B cell (primary cell): ENCODE data around the gene CRTC1. TPM values are rescaled to one million over a fixed set of nuclear protein-coding genes. Genes with fewer than 3 reads are reported as not detected.

Source experiments
- ATAC-seq: fragments of 200-7000 bp; cut with Tn5 transposase; one replicate; pipeline ENCODE4 v1.10.0; 2021; ENCODE audit warnings: low read depth, mild to moderate bottlenecking, moderate number of reproducible peaks, moderate library complexity
- CTCF ChIA-PET: fragments of 350-600 bp; sonication (Branson Sonifier 250); formaldehyde crosslinking; loops from one replicate; lab custom pipeline; 2021; ENCODE audit warnings: antibody characterized with exemption, inconsistent platforms; lab: Charles Lee
- POLR2A ChIA-PET: fragments of 350-600 bp; sonication (Branson Sonifier 250); formaldehyde crosslinking; loops from one replicate; lab custom pipeline; 2021; ENCODE audit warnings: antibody characterized with exemption; lab: Charles Lee
- DNase-seq: peaks from one replicate; pipeline ENCODE4 v3.0.0; 2013
- H2AFZ ChIP-seq: 2 replicates; pipeline ENCODE4 v1.6.1; 2012; ENCODE audit warnings: mild to moderate bottlenecking, low read depth, low read length; ENCODE audit not compliant: insufficient read depth, poor library complexity, severe bottlenecking
- H3K27ac ChIP-seq, 2 donors: 1 replicate in 1 of 2; 2 replicates in 1 of 2; pipeline ENCODE4 v1.5.1; 2012 to 2013; ENCODE audit warnings: low read length in 2 of 2, mild to moderate bottlenecking in 2 of 2, moderate library complexity in 1 of 2
- H3K27me3 ChIP-seq, 4 experiments: fragments of 200-600 bp in 1 of 4; sonication (generic) in 1 of 4; replicated peaks in 1 of 4; 1 replicate in 2 of 4; 2 replicates in 2 of 4; pipeline versions ENCODE4 v1.6.1 to v1.7.0; 2013 to 2016; ENCODE audit warnings: low read length in 3 of 4, mild to moderate bottlenecking in 2 of 4, mixed read lengths in 1 of 4, moderate library complexity in 1 of 4; ENCODE audit not compliant: insufficient read depth in 4 of 4, control insufficient read depth in 3 of 4; ENCODE audit errors: control extremely low read depth in 1 of 4
- H3K36me3 ChIP-seq, 2 experiments: replicated peaks in 1 of 2; 1 replicate in 1 of 2; 2 replicates in 1 of 2; pipeline versions ENCODE4 v1.6.1 to v1.7.1; 2013; ENCODE audit warnings: low read length in 1 of 2; ENCODE audit not compliant: insufficient read depth in 2 of 2, control insufficient read depth in 1 of 2; ENCODE audit errors: control extremely low read depth in 1 of 2, extremely low read depth in 1 of 2
- H3K4me1 ChIP-seq, 2 donors: fragments of 200-600 bp in 1 of 2; sonication (generic) in 1 of 2; 1 replicate in 1 of 2; 2 replicates in 1 of 2; pipeline versions ENCODE4 v1.5.1 to v1.6.1; 2013 to 2017; ENCODE audit warnings: low read length in 2 of 2; ENCODE audit not compliant: control insufficient read depth in 2 of 2, insufficient read depth in 2 of 2
- H3K4me2 ChIP-seq: replicated peaks from 2 replicates; pipeline ENCODE3; 2012; ENCODE audit warnings: mild to moderate bottlenecking, low read depth, low read length; ENCODE audit not compliant: poor library complexity, severe bottlenecking
- H3K4me3 ChIP-seq, 5 experiments: fragments of 200-600 bp in 1 of 5; sonication (generic) in 1 of 5; 1 replicate in 3 of 5; 2 replicates in 2 of 5; pipeline versions ENCODE4 v1.5.1 to v1.7.0; 2011 to 2016; ENCODE audit warnings: low read length in 4 of 5, mild to moderate bottlenecking in 4 of 5, low read depth in 2 of 5, control low read depth in 1 of 5, moderate library complexity in 1 of 5; ENCODE audit not compliant: insufficient read depth in 1 of 5; ENCODE audit errors: control extremely low read depth in 1 of 5, extremely low read depth in 1 of 5
- H3K79me2 ChIP-seq: fragments of 200-600 bp; sonication (generic); one replicate; pipeline ENCODE4 v1.6.0; 2016; ENCODE audit warnings: low read length; ENCODE audit not compliant: control insufficient read depth, insufficient read depth
- H3K9ac ChIP-seq: fragments of 200-600 bp; sonication (generic); 2 replicates; pipeline ENCODE4 v1.6.1; 2017; ENCODE audit warnings: mild to moderate bottlenecking, low read length, moderate library complexity
- H3K9me3 ChIP-seq, 3 donors: one replicate each; pipeline versions ENCODE4 v1.6.1 to v1.7.1; 2013; ENCODE audit warnings: low read length in 2 of 3; ENCODE audit not compliant: control insufficient read depth in 2 of 3, insufficient read depth in 1 of 3; ENCODE audit errors: control extremely low read depth in 1 of 3
- H4K20me1 ChIP-seq: 2 replicates; pipeline ENCODE4 v1.6.0; 2012; ENCODE audit warnings: mild to moderate bottlenecking, low read length; ENCODE audit not compliant: insufficient read depth, control insufficient read depth, poor library complexity, severe bottlenecking
- H3K27ac Mint-ChIP-seq: one replicate; pipeline ENCODE4 v1.8.0; 2021; ENCODE audit warnings: mixed read lengths
- H3K27me3 Mint-ChIP-seq: one replicate; pipeline ENCODE4 v1.8.0; 2021; ENCODE audit warnings: mixed read lengths
- H3K4me1 Mint-ChIP-seq: one replicate; pipeline ENCODE4 v1.8.0; 2021; ENCODE audit warnings: mixed read lengths
- H3K4me3 Mint-ChIP-seq: one replicate; pipeline ENCODE4 v1.8.0; 2021; ENCODE audit warnings: mixed read lengths
- H3K9me3 Mint-ChIP-seq: one replicate; pipeline ENCODE4 v1.8.0; 2022; ENCODE audit warnings: mixed read lengths; ENCODE audit not compliant: insufficient read depth
- CTCF ChIP-seq: fragments of 200-600 bp; IDR thresholded peaks from one replicate; pipeline ENCODE4 v1.8.0; 2022; ENCODE audit warnings: antibody characterized with exemption, mild to moderate bottlenecking
- EZH2 ChIP-seq: IDR thresholded peaks from 2 replicates; pipeline ENCODE4 v1.6.1; 2012; ENCODE audit warnings: borderline replicate concordance, low read depth, mild to moderate bottlenecking, moderate library complexity, low read length; ENCODE audit not compliant: insufficient read depth, poor library complexity, severe bottlenecking
- WGBS: methylation state at CpG from one replicate; pipeline ENCODE4 v1.1.5; 2013; ENCODE audit warnings: missing lambda C conversion rate; ENCODE audit not compliant: insufficient coverage; 5-methylcytosine and 5-hydroxymethylcytosine counted together
- intact Hi-C: fragments of 100-400 bp; cut with micrococcal nuclease; formaldehyde crosslinking; loops from one replicate; pipeline ENCODE4 v1.10.0; 2022
- polyA plus RNA-seq: library from polyadenylated mRNA; depleted of rRNA; stranded (reverse); fragments of >200 nt; gene quantifications from 2 replicates; pipeline ENCODE4 v1.2.3, GENCODE V29; 2012
- total RNA-seq, 2 donors: library from RNA; stranded (reverse); fragments of 120-200 nt in 1 of 2; gene quantifications; 1 replicate in 1 of 2; 2 replicates in 1 of 2; pipeline versions ENCODE4 v1.2.3 to v1.2.4, GENCODE V29; 2013 to 2022

Gene CRTC1
- total and polyA plus RNA-seq, 2 donors (not counting 1 experiment from before 2014, with no cell fraction given) = 15.9 to 30.1 TPM

GRCh38 chr19:18749362-18750231, 66.1 kb downstream of the CRTC1 start:
- Histone ChIP-seq H3K27me3 (no peaks in the 10 kb centered on the region), H3K9me3 (no peaks in the 10 kb centered on the region), H3K27ac (no peak overlapping the region), H3K9ac (no peak overlapping the region), H3K79me2 (no peaks in the 10 kb centered on the region), H4K20me1 (peaks cover 9% of the 10 kb centered on the region), H3K36me3 (peaks cover 0 to 27% of the 10 kb centered on the region in 2 experiments), H3K4me1 (no peaks in the 10 kb centered on the region), H3K4me2 (no peak overlapping the region), H3K4me3 (no peak overlapping the region), H2AFZ (no peak overlapping the region)
- ChIA-PET POLR2A (no interaction called here), CTCF (no interaction called here)
- no peaks in the 10 kb centered on the region for H3K4me1 Mint-ChIP-seq
- intact Hi-C loops = no loop called here
- H3K27ac Mint-ChIP-seq = no peak overlapping the region
- TF ChIP-seq CTCF (no peak), EZH2 (no peak)
- H3K27me3 Mint-ChIP-seq = no peaks in the 10 kb centered on the region
- 95% methylated on average over 23 of the region's 23 CpGs for WGBS
- ATAC-seq (no peak), DNase-seq (no peak)
- no peaks in the 10 kb centered on the region for H3K9me3 Mint-ChIP-seq
- no peak overlapping the region for H3K4me3 Mint-ChIP-seq

- no peak for ATAC-seq
- no peak overlapping the region for H3K4me3 Mint-ChIP-seq
Observed at GRCh38 chr19:18750295-18750970, 67.0 kb downstream of the CRTC1 start.

More at GRCh38 chr19:18750295-18750970, 67.0 kb downstream of the CRTC1 start:
- POLR2A ChIA-PET = no interaction called here
- no peaks in the 10 kb centered on the region for H3K27me3 ChIP-seq
- H3K79me2 ChIP-seq = no peaks in the 10 kb centered on the region
- TF ChIP-seq CTCF (no peak), EZH2 (no peak)
- no peak for DNase-seq
- H3K27me3 Mint-ChIP-seq = no peaks in the 10 kb centered on the region
- H3K4me3 ChIP-seq = no peak overlapping the region
- no peak overlapping the region for H3K4me2 ChIP-seq
- no peaks in the 10 kb centered on the region for H3K9me3 Mint-ChIP-seq
- no peak overlapping the region for H2AFZ ChIP-seq
- no peaks in the 10 kb centered on the region for H3K4me1 ChIP-seq
- H3K9ac ChIP-seq = no peak overlapping the region
- intact Hi-C loops = no loop called here
- CTCF ChIA-PET = no interaction called here
- no peak overlapping the region for H3K27ac ChIP-seq
- no peak overlapping the region for H3K27ac Mint-ChIP-seq
- no peaks in the 10 kb centered on the region for H3K4me1 Mint-ChIP-seq
- H3K9me3 ChIP-seq = no peaks in the 10 kb centered on the region
- H3K36me3 ChIP-seq = peaks cover 0 to 27% of the 10 kb centered on the region in 2 experiments
- 98% methylated on average over 19 of the region's 19 CpGs for WGBS
- peaks cover under 1% of the 10 kb centered on the region for H4K20me1 ChIP-seq
